Fibroblast of lung (primary cell): ENCODE results near the gene TYW3. TPM values are rescaled to one million over a fixed set of nuclear protein-coding genes. Genes with fewer than 3 reads are reported as not detected.
A peak's percentile ranks its signal among the peaks of the same experiment; 100 is the strongest.

Experiments
- DNase-seq, 2 donors: peaks; one replicate each; pipeline versions ENCODE4 v3.0.0 to v3.0.0-alpha.2; 2010; ENCODE audit warnings: low read depth in 2 of 2
- H2AFZ ChIP-seq: 2 replicates; pipeline ENCODE4 v1.5.1; 2012; ENCODE audit warnings: low read length, control low read depth, inconsistent platforms
- H3K27ac ChIP-seq: 2 replicates; pipeline ENCODE4 v1.5.1; 2011; ENCODE audit warnings: low read length, control low read depth; ENCODE audit not compliant: insufficient read depth
- H3K27me3 ChIP-seq: 2 replicates; pipeline ENCODE4 v1.5.1; 2011; ENCODE audit warnings: mild to moderate bottlenecking, low read length; ENCODE audit not compliant: control insufficient read depth, insufficient read depth
- H3K36me3 ChIP-seq: 2 replicates; pipeline ENCODE4 v1.5.1; 2011; ENCODE audit warnings: low read length; ENCODE audit not compliant: control insufficient read depth, insufficient read depth
- H3K4me1 ChIP-seq: 2 replicates; pipeline ENCODE4 v1.5.1; 2011; ENCODE audit warnings: low read length; ENCODE audit not compliant: control insufficient read depth, insufficient read depth; ENCODE audit errors: extremely low read depth
- H3K4me2 ChIP-seq: 2 replicates; pipeline ENCODE4 v1.5.1; 2011; ENCODE audit warnings: low read length, control low read depth; ENCODE audit not compliant: insufficient read depth; ENCODE audit errors: extremely low read depth
- H3K4me3 ChIP-seq, 4 experiments: fragments of 200-600 bp in 1 of 4; sonication (generic) in 1 of 4; replicated peaks in 1 of 4; 2 replicates each; pipeline ENCODE4 v1.5.1; 2011 to 2016; ENCODE audit warnings: low read length in 4 of 4, low read depth in 3 of 4, mild to moderate bottlenecking in 3 of 4, control low read depth in 2 of 4, inconsistent platforms in 1 of 4, mixed read lengths in 1 of 4; ENCODE audit not compliant: insufficient read depth in 1 of 4; ENCODE audit errors: control extremely low read depth in 1 of 4
- H3K79me2 ChIP-seq: 2 replicates; pipeline ENCODE4 v1.5.1; 2012; ENCODE audit warnings: mild to moderate bottlenecking, low read length, inconsistent platforms; ENCODE audit not compliant: control insufficient read depth, insufficient read depth
- H3K9ac ChIP-seq: 2 replicates; pipeline ENCODE4 v1.5.1; 2011; ENCODE audit warnings: mild to moderate bottlenecking, low read length, control low read depth; ENCODE audit not compliant: insufficient read depth
- H3K9me3 ChIP-seq: 2 replicates; pipeline ENCODE4 v1.5.1; 2012; ENCODE audit warnings: low read depth, low read length; ENCODE audit not compliant: control insufficient read depth, insufficient read depth
- H4K20me1 ChIP-seq: 2 replicates; pipeline ENCODE4 v1.5.1; 2011; ENCODE audit warnings: low read length; ENCODE audit not compliant: control insufficient read depth, insufficient read depth; ENCODE audit errors: extremely low read depth
- CTCF ChIP-seq, 2 donors: IDR thresholded peaks in 1 of 2; conservative IDR thresholded peaks in 1 of 2; 1 replicate in 1 of 2; 2 replicates in 1 of 2; pipeline ENCODE4 v1.5.1; 2011 to 2012; ENCODE audit warnings: low read length in 2 of 2, control low read depth in 1 of 2, inconsistent platforms in 1 of 2, low read depth in 1 of 2, mild to moderate bottlenecking in 1 of 2
- EZH2 ChIP-seq: IDR thresholded peaks from 2 replicates; pipeline ENCODE4 v1.5.1; 2012; ENCODE audit warnings: low read length, control low read depth, mild to moderate bottlenecking; ENCODE audit errors: missing control alignments
- polyA plus RNA-seq, 2 donors: library from polyadenylated mRNA; depleted of rRNA in 1 of 2; stranded (reverse) in 1 of 2; unstranded in 1 of 2; fragments of >200 nt; gene quantifications; 2 replicates each; pipeline ENCODE4 v1.2.1, GENCODE V29; 2011 to 2012; ENCODE audit warnings: missing spikeins in 1 of 2
- total RNA-seq: library from RNA; depleted of rRNA; stranded (reverse); fragments of >200 nt; gene quantifications from 2 replicates; pipeline ENCODE4 v1.2.1, GENCODE V29; 2014

Gene TYW3
- total and polyA plus RNA-seq, 2 donors (not counting 1 experiment from before 2014, with no cell fraction given), result 16.8 to 23.7 TPM

- no peak overlapping the region for H2AFZ ChIP-seq
- H3K9me3 ChIP-seq, result no peaks in the 10 kb centered on the region
Observed at GRCh38 chr1:74771913-74772515, 39.1 kb downstream of the TYW3 start.

DNA sequence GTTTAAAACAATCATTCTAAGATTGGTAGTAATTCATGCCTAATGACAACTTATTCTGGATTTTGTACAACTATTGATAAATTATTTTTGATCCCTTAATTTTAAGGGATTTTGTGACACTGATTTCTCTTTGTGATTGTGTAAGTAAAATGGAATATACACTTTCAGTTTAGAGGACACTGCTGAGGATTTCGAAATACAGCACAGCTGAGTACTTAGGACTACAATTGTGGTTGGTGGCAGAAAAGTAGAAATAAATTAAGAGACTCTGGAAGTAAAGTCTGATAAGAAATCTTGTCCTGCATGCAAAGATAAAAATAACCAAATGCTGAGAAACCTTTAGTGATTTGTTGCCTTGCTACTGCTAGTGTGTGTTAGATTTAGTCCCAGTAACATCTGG is 40.0 kb downstream of the TYW3 start:
- Histone ChIP-seq H2AFZ (no peak overlapping the region), H3K4me2 (no peak overlapping the region), H3K79me2 (no peaks in the 10 kb centered on the region), H3K9me3 (no peaks in the 10 kb centered on the region), H3K9ac (no peak overlapping the region), H4K20me1 (no peaks in the 10 kb centered on the region), H3K27ac (no peak overlapping the region), H3K4me1 (no peaks in the 10 kb centered on the region), H3K36me3 (no peaks in the 10 kb centered on the region), H3K27me3 (no peaks in the 10 kb centered on the region), H3K4me3 (no peak overlapping the region)
- no peak for TF ChIP-seq CTCF (conservative IDR thresholded peaks at IDR 0.05 in 1 of 2, IDR thresholded peaks at IDR 0.05 in 1 of 2; ENCODE audit: low read depth in 1 of 2, low read length in 2 of 2)
- no peak for TF ChIP-seq EZH2
- DNase-seq, result peak; percentile 4 to 37

More at GRCh38 chr1:74771913-74772515, 39.1 kb downstream of the TYW3 start:
- no peaks in the 10 kb centered on the region for H3K27me3 ChIP-seq
- peak; percentile 30 to 66 for DNase-seq
- H3K9ac ChIP-seq, result no peak overlapping the region
- no peaks in the 10 kb centered on the region for H3K36me3 ChIP-seq
- peak; percentile 71 to 76 for TF ChIP-seq CTCF (conservative IDR thresholded peaks at IDR 0.05 in 1 of 2, IDR thresholded peaks at IDR 0.05 in 1 of 2; ENCODE audit: low read depth in 1 of 2, low read length in 2 of 2)
- no peak for TF ChIP-seq EZH2
- no peaks in the 10 kb centered on the region for H4K20me1 ChIP-seq
- peak overlapping the region; percentile 25 for H3K4me2 ChIP-seq
- no peak overlapping the region for H3K27ac ChIP-seq
- no peak overlapping the region for H3K4me3 ChIP-seq
- no peaks in the 10 kb centered on the region for H3K4me1 ChIP-seq
- no peaks in the 10 kb centered on the region for H3K79me2 ChIP-seq

- TF ChIP-seq EZH2 (no peak), CTCF (conservative IDR thresholded peaks at IDR 0.05 in 1 of 2, IDR thresholded peaks at IDR 0.05 in 1 of 2; ENCODE audit: low read depth in 1 of 2, low read length in 2 of 2) (no peak)
- Histone ChIP-seq H3K9me3 (no peaks in the 10 kb centered on the region), H3K9ac (no peak overlapping the region), H3K27me3 (no peaks in the 10 kb centered on the region), H3K79me2 (no peaks in the 10 kb centered on the region), H3K4me3 (no peak overlapping the region), H3K4me1 (no peaks in the 10 kb centered on the region), H3K27ac (no peak overlapping the region), H2AFZ (no peak overlapping the region), H3K36me3 (no peaks in the 10 kb centered on the region), H4K20me1 (no peaks in the 10 kb centered on the region), H3K4me2 (no peak overlapping the region)
- no peak for DNase-seq
Observed at GRCh38 chr1:74773582-74773981, 40.6 kb downstream of the TYW3 start.
